GM19351 (cell line): ENCODE results near the gene TEX13B.

Experiments used
- ATAC-seq: cut with Tn5 transposase; IDR thresholded peaks from one replicate; pipeline ENCODE4 v1.9.1; 2021; ENCODE audit warnings: mild to moderate bottlenecking, moderate library complexity; ENCODE audit not compliant: unreplicated experiment

Gene TEX13B

DNA sequence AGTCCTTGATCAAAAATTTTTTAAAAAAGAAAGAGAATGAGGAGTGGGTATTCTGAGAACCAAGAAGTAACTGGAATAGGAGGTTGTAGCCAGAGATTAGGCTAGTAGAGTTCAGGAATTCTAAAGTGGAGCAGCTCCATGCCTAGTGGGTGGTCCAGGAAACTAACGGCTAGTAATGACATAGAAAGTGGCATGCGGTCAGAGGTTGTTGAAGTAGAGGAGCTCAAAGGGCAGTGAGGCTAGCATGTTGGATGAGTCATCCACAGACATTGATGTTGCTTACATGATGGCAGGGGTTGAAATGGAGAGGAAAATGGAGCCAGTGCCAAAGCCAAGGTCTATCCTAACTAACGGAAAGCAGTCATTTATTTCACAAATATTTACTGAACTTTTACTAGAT is 42.1 kb downstream of the TEX13B start:
- no peak for ATAC-seq

DNA sequence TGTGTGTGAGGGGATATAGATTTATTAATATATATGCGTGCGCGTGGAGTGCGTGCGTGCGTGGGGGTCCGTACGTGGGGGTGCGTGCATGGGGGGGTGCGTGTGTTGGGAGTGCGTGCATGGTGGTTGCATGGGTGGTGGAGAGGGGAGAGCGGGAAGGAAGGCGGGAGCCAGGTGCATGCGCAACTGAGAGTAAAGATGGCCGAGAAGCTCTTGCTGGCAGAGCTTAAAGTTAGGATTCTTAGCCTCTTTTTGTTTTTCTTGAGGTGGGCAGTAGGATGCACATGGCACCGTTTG is 45.8 kb downstream of the TEX13B start:
- no peak for ATAC-seq

DNA sequence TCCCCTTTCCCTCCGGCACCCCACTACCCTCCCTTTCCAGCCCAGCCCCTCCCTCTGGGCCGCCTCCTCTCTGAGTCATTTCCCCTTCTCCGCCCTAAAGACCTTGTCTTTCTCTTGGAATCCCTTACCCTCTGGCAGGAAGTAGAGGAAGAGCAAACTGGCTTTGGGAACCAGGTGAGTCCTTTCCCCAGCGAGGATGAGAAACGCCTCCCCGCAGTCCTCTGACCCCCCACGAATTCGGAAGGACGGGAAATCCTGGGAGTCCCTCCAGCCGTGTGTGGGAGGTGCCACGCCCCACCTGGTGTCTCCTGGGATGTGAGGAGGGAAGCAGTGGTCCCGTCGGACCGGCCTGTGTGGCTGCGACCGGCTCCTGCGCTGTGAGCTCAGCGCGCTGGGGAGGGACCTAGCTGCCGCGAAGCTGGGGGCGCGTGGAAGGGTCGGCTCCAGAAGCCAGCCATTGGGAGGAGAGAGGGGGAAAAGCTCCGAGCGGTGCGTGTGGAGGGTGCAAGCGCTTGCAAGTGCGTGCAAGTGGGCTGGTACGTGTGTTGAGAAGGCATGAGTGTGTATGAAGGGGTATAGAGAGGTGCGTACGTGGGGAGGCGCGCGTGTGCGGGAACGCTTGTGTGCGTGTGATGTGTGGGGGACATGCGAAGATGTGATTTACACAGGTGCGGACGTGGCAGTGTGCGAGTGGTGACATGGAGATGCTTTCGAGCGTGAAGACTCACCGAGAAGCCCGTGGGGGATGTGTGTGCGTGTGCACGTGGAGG is 46.3 kb downstream of the TEX13B start:
- ATAC-seq, result no peak

DNA sequence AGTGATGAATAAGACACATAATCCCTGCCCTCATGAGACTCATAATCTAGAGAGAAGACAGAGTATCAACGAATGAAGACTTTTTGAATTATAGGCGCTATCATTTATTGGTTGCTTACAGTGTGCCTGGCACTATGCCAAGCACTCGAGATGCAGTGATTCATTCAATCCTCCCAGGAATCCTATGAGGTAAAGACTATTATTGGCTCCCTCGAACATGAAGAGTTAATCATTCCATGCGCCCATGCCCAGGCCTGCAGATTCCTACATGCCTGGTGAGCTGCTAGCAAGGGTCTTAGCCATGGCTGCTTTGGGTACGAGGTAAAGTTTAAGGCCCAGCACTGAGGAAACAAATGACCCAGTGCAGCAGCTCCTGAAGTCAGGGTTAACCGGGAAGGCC is 47.0 kb downstream of the TEX13B start:
- ATAC-seq, result no peak

DNA sequence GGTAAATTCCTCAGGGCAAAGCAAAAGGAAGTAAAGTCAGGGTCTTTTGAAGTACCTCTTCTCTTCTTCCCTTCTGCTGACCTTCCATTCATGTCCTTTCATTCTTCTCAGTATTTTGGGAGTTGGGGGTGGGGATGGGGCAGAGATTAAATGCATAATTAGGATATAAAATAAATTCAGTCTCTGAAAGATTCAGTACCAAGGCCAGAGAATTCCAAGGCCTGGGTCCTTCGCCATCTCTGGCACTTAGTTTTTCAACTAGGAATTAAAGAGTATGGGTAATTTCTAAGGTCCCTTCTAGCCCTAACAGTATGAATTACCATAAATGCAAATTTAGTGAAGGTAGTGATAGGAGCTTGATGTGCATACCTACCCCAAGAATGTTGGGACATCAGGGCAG is 47.9 kb downstream of the TEX13B start:
- no peak for ATAC-seq
